GM23338 (cell line): ENCODE results near the gene PFN2. TPM values are rescaled to one million over a fixed set of nuclear protein-coding genes. Genes with fewer than 3 reads are reported as not detected.
A peak's percentile ranks its signal among the peaks of the same experiment; 100 is the strongest.

Experiments used
- ATAC-seq: fragments of 200-7000 bp; cut with Tn5 transposase; 3 replicates; pipeline ENCODE4 v1.9.1; 2020
- DNase-seq: peaks from one replicate; pipeline ENCODE4 v3.0.0-alpha.2; 2015; ENCODE audit warnings: low spot score
- H2AFZ ChIP-seq: fragments of 200-600 bp; sonication (generic); 2 replicates; pipeline ENCODE4 v1.8.0; 2016; ENCODE audit warnings: antibody characterized with exemption, mild to moderate bottlenecking, moderate library complexity
- H3F3A ChIP-seq: fragments of 200-600 bp; sonication (generic); replicated peaks from 2 replicates; pipeline ENCODE4 v1.8.0; 2017; ENCODE audit warnings: antibody characterized with exemption, mixed run types, low read depth
- H3K27ac ChIP-seq: fragments of 200-600 bp; sonication (generic); 2 replicates; pipeline ENCODE4 v1.6.1; 2016; ENCODE audit warnings: low read depth
- H3K27me3 ChIP-seq: fragments of 200-600 bp; sonication (generic); 2 replicates; pipeline ENCODE4 v1.8.0; 2016; ENCODE audit warnings: mild to moderate bottlenecking, mixed run types, moderate library complexity; ENCODE audit not compliant: insufficient read depth
- H3K36me3 ChIP-seq: fragments of 200-600 bp; sonication (generic); 2 replicates; pipeline ENCODE4 v1.8.0; 2016; ENCODE audit warnings: mild to moderate bottlenecking; ENCODE audit not compliant: insufficient read depth
- H3K4me1 ChIP-seq: fragments of 200-600 bp; sonication (generic); 2 replicates; pipeline ENCODE4 v1.8.0; 2016; ENCODE audit warnings: mild to moderate bottlenecking, moderate library complexity; ENCODE audit not compliant: insufficient read depth
- H3K4me2 ChIP-seq: fragments of 200-600 bp; sonication (generic); 2 replicates; pipeline ENCODE4 v1.7.1; 2017; ENCODE audit warnings: mixed run types
- H3K4me3 ChIP-seq: fragments of 200-600 bp; sonication (generic); 2 replicates; pipeline ENCODE4 v1.6.1; 2016; ENCODE audit warnings: mixed run types
- H3K79me2 ChIP-seq: fragments of 200-600 bp; sonication (generic); replicated peaks from 2 replicates; pipeline ENCODE4 v1.8.0; 2017; ENCODE audit warnings: mild to moderate bottlenecking; ENCODE audit not compliant: insufficient read depth
- H3K9me2 ChIP-seq: fragments of 200-600 bp; sonication (generic); 2 replicates; pipeline ENCODE4 v1.8.0; 2017; ENCODE audit not compliant: insufficient read depth
- H4K20me1 ChIP-seq: fragments of 200-600 bp; sonication (generic); replicated peaks from 2 replicates; pipeline ENCODE4 v1.8.0; 2017; ENCODE audit warnings: mild to moderate bottlenecking; ENCODE audit not compliant: insufficient read depth
- H3K27ac Mint-ChIP-seq: 2 replicates; pipeline ENCODE4 v1.8.0; 2020; ENCODE audit warnings: inconsistent platforms, mild to moderate bottlenecking, moderate library complexity, mixed read lengths
- H3K27me3 Mint-ChIP-seq: 3 replicates; pipeline ENCODE4 v1.8.0; 2022; ENCODE audit warnings: low read depth, mild to moderate bottlenecking, moderate library complexity, mixed read lengths, inconsistent platforms; ENCODE audit not compliant: insufficient read depth, poor library complexity
- H3K36me3 Mint-ChIP-seq: 3 replicates; pipeline ENCODE4 v1.8.0; 2021; ENCODE audit warnings: low read depth, mild to moderate bottlenecking, inconsistent platforms, moderate library complexity, mixed read lengths
- H3K4me1 Mint-ChIP-seq: 3 replicates; pipeline ENCODE4 v1.8.0; 2020; ENCODE audit warnings: mild to moderate bottlenecking, inconsistent platforms, mixed read lengths
- H3K4me3 Mint-ChIP-seq: 3 replicates; pipeline ENCODE4 v1.8.0; 2021; ENCODE audit warnings: moderate library complexity, mild to moderate bottlenecking, inconsistent platforms, mixed read lengths
- H3K9me3 Mint-ChIP-seq: 3 replicates; pipeline ENCODE4 v1.8.0; 2020; ENCODE audit warnings: moderate library complexity, mild to moderate bottlenecking, inconsistent platforms, mixed read lengths
- CREB1 ChIP-seq: fragments of 250-450 bp; sonication (Bioruptor Pico); IDR thresholded peaks from 2 replicates; pipeline ENCODE4 v1.5.0; 2020; ENCODE audit warnings: low read depth, mild to moderate bottlenecking, moderate library complexity
- EZH2phosphoT487 ChIP-seq: fragments of 200-600 bp; sonication (generic); IDR thresholded peaks from one replicate; pipeline ENCODE4 v1.8.1; 2018; ENCODE audit warnings: antibody characterized with exemption; ENCODE audit not compliant: unreplicated experiment
- JUNB ChIP-seq: IDR thresholded peaks from one replicate; pipeline ENCODE4 v1.6.1; 2016; ENCODE audit warnings: antibody characterized with exemption; ENCODE audit not compliant: unreplicated experiment
- NANOG ChIP-seq: IDR thresholded peaks from 2 replicates; pipeline ENCODE4 v1.6.1; 2016; ENCODE audit warnings: antibody characterized with exemption, borderline replicate concordance
- POLR2AphosphoS5 ChIP-seq: IDR thresholded peaks from 2 replicates; pipeline ENCODE4 v1.6.1; 2016; ENCODE audit warnings: antibody characterized with exemption, low read depth
- STAT1 ChIP-seq: IDR thresholded peaks from one replicate; pipeline ENCODE4 v1.6.1; 2016; ENCODE audit warnings: antibody characterized with exemption; ENCODE audit not compliant: unreplicated experiment
- ZNF114 ChIP-seq: fragments of 250-450 bp; sonication (Bioruptor Pico); IDR thresholded peaks from 2 replicates; pipeline ENCODE4 v1.5.0; 2020; ENCODE audit warnings: mild to moderate bottlenecking, moderate library complexity
- ZNF331 ChIP-seq: fragments of 250-450 bp; sonication (Bioruptor Pico); IDR thresholded peaks from 2 replicates; pipeline ENCODE4 v1.5.0; 2020; ENCODE audit warnings: low read depth, mild to moderate bottlenecking, moderate library complexity
- polyA plus RNA-seq: library from polyadenylated mRNA; unstranded; fragments of >200 nt; fragmentation: Nextera tagmentation; extraction: Ambion mirVana; gene quantifications from 2 replicates; pipeline ENCODE4 v1.2.1, GENCODE V29; 2016
- total RNA-seq: library from RNA; depleted of rRNA; stranded (reverse); fragments of >200 nt; shearing (Covaris generic); gene quantifications from 2 replicates; pipeline ENCODE4 v1.2.3, GENCODE V29; 2014
- TF ChIP-seq, protein P1 (sequence below), 2 experiments: fragments of 200-600 bp in 1 of 2; sonication (generic) in 1 of 2; conservative IDR thresholded peaks; 2 replicates each; pipeline versions ENCODE4 v1.5.1 to v1.6.1; 2016 to 2017; ENCODE audit warnings: antibody characterized with exemption in 2 of 2, low read depth in 2 of 2, mild to moderate bottlenecking in 2 of 2, moderate library complexity in 1 of 2
- TF ChIP-seq, protein P2 (sequence below): IDR thresholded peaks from one replicate; pipeline ENCODE4 v1.6.1; 2018; ENCODE audit warnings: antibody characterized with exemption; ENCODE audit not compliant: unreplicated experiment

Gene PFN2
- total and polyA plus RNA-seq, 2 experiments from 2014 or later: 183 to 212 TPM

DNA sequence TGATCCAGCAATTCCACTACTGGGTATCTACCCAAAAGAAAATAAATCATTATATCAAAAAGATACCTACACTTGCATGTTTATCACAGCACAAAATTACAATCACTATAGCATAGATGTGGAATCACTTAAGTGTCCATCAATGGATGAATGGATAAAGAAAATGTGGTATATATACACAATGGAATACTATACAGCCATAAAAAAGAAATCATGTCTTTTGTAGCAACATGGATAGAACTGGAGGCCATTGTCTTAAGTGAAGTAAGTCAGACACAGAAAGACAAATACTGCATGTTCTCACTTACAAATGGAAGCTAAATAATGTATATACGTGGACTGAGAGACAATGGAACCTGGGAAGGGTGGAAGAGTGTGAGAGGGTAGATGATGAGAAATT lies 28.3 kb upstream of the PFN2 start:
- Histone ChIP-seq H3K79me2 (no peaks in the 10 kb centered on the region), H3K27me3 (no peaks in the 10 kb centered on the region), H2AFZ (no peak overlapping the region), H3K27ac (no peak overlapping the region), H3K4me2 (no peak overlapping the region), H4K20me1 (no peaks in the 10 kb centered on the region), H3K36me3 (0 out of 2 replicates have a peak, but pooled peaks cover 7% of the 10 kb centered on the region), H3K4me3 (no peak overlapping the region), H3F3A (no peaks in the 10 kb centered on the region), H3K4me1 (no peaks in the 10 kb centered on the region), H3K9me2 (no peaks in the 10 kb centered on the region)
- TF ChIP-seq, protein P1, sequence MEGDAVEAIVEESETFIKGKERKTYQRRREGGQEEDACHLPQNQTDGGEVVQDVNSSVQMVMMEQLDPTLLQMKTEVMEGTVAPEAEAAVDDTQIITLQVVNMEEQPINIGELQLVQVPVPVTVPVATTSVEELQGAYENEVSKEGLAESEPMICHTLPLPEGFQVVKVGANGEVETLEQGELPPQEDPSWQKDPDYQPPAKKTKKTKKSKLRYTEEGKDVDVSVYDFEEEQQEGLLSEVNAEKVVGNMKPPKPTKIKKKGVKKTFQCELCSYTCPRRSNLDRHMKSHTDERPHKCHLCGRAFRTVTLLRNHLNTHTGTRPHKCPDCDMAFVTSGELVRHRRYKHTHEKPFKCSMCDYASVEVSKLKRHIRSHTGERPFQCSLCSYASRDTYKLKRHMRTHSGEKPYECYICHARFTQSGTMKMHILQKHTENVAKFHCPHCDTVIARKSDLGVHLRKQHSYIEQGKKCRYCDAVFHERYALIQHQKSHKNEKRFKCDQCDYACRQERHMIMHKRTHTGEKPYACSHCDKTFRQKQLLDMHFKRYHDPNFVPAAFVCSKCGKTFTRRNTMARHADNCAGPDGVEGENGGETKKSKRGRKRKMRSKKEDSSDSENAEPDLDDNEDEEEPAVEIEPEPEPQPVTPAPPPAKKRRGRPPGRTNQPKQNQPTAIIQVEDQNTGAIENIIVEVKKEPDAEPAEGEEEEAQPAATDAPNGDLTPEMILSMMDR (conservative IDR thresholded peaks at IDR 0.05; ENCODE audit: low read depth in 2 of 2): no peak
- Mint-ChIP-seq H3K4me3 (no peak overlapping the region), H3K9me3 (peaks cover 13% of the 10 kb centered on the region), H3K4me1 (no peaks in the 10 kb centered on the region), H3K27ac (no peak overlapping the region), H3K36me3 (peaks cover 9% of the 10 kb centered on the region), H3K27me3 (peaks cover 4% of the 10 kb centered on the region)
- no peak for DNase-seq
- no peak for ATAC-seq

DNA sequence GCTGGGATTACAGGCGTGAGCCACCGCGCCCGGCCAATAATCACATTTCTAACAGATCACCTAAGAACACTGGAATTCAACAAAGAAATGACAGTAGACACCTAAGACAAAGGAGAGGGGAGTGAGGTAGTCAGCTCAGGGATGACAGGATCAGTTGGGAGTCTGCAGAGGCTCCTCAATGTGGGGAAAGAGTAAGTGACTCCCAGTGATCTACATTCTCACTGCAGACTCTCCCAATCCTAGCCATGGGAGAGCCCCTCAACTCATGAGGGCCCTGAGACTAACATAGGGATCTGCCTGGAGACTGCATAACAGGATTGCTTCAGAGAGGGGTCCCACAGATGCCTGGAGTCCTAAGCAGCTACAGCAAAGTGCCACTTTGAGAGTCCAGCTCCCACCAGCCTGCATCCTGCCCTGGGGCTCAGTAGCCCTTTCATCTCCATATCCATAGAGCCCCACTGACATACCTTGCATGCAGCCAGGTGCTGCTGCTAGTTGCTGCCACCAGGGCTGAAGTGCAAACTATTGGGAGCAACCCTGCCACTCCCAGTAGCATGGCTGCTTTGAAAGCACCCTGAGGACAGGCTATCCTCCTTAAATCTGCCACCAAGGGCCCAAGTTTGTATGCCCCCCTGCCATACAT lies 21.8 kb upstream of the PFN2 start:
- DNase-seq: peak; percentile 71
- Histone ChIP-seq H2AFZ (no peak overlapping the region), H3K27me3 (no peaks in the 10 kb centered on the region), H3K4me1 (peaks cover 25% of the 10 kb centered on the region), H3F3A (no peaks in the 10 kb centered on the region), H3K36me3 (0 out of 2 replicates have a peak, but pooled peaks cover 7% of the 10 kb centered on the region), H3K9me2 (no peaks in the 10 kb centered on the region), H3K4me2 (no peak overlapping the region), H4K20me1 (no peaks in the 10 kb centered on the region), H3K79me2 (no peaks in the 10 kb centered on the region), H3K4me3 (no peak overlapping the region), H3K27ac (no peak overlapping the region)
- Mint-ChIP-seq H3K9me3 (peaks cover 21% of the 10 kb centered on the region), H3K27ac (no peak overlapping the region; the same call in 1 of the 2 replicates), H3K36me3 (peaks cover 17% of the 10 kb centered on the region), H3K27me3 (peaks cover 4% of the 10 kb centered on the region), H3K4me1 (peaks cover 32% of the 10 kb centered on the region), H3K4me3 (no peak overlapping the region)
- peak; percentile 99 for ATAC-seq
- TF ChIP-seq, protein P1 (conservative IDR thresholded peaks at IDR 0.05; ENCODE audit: low read depth in 2 of 2): peak in 1 of 2 experiments; percentile 29; a peak in 3 of 4 replicates
- no peak for TF ChIP-seq JUNB

DNA sequence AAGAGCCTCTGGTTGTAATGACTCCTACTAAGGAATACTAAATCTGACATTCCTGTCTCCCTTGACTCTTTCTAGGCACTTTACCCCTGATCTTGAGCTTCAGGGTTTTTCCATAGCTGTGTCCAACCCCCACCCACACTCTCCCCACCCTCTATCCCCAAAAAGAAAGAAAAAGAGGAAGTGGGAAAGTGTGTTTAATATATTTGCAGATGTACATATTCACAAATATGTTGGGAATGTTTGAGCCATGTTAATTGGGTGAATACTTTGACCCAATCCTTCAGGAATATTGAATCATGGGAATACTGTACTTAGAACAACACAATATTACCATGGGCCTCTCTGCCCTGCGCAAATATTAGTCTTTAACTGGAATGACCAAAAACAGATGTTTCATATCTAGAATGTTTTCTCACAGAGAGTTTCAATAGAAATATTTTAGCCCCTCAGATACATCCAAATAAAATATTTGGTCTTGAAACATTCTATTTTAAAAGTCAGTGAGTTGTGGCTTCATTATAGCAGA lies 19.8 kb upstream of the PFN2 start:
- Mint-ChIP-seq H3K27me3 (no peaks in the 10 kb centered on the region), H3K9me3 (peaks cover 21% of the 10 kb centered on the region), H3K27ac (no peak overlapping the region), H3K4me1 (peaks cover 32% of the 10 kb centered on the region), H3K4me3 (no peak overlapping the region), H3K36me3 (peaks cover 17% of the 10 kb centered on the region)
- 0 out of 2 replicates have a peak overlapping the region, but pooled peaks have one; percentile 9 for H2AFZ ChIP-seq
- no peaks in the 10 kb centered on the region for H4K20me1 ChIP-seq
- H3K4me1 ChIP-seq: peaks cover 25% of the 10 kb centered on the region
- H3K27ac ChIP-seq: no peak overlapping the region
- no peaks in the 10 kb centered on the region for H3K27me3 ChIP-seq
- DNase-seq: no peak
- H3K9me2 ChIP-seq: no peaks in the 10 kb centered on the region
- H3K79me2 ChIP-seq: no peaks in the 10 kb centered on the region
- ATAC-seq: no peak
- H3K4me3 ChIP-seq: no peak overlapping the region
- H3K36me3 ChIP-seq: 0 out of 2 replicates have a peak, but pooled peaks cover 7% of the 10 kb centered on the region
- no peak overlapping the region for H3K4me2 ChIP-seq
- no peaks in the 10 kb centered on the region for H3F3A ChIP-seq
- TF ChIP-seq POLR2AphosphoS5: no peak
- TF ChIP-seq STAT1: no peak
- TF ChIP-seq CREB1 (CRISPR knock-in tag): no peak
- TF ChIP-seq NANOG: no peak
- no peak for TF ChIP-seq EZH2phosphoT487
- no peak for TF ChIP-seq ZNF114 (CRISPR knock-in tag)
- no peak for TF ChIP-seq ZNF331 (CRISPR knock-in tag)
- TF ChIP-seq, protein P2, sequence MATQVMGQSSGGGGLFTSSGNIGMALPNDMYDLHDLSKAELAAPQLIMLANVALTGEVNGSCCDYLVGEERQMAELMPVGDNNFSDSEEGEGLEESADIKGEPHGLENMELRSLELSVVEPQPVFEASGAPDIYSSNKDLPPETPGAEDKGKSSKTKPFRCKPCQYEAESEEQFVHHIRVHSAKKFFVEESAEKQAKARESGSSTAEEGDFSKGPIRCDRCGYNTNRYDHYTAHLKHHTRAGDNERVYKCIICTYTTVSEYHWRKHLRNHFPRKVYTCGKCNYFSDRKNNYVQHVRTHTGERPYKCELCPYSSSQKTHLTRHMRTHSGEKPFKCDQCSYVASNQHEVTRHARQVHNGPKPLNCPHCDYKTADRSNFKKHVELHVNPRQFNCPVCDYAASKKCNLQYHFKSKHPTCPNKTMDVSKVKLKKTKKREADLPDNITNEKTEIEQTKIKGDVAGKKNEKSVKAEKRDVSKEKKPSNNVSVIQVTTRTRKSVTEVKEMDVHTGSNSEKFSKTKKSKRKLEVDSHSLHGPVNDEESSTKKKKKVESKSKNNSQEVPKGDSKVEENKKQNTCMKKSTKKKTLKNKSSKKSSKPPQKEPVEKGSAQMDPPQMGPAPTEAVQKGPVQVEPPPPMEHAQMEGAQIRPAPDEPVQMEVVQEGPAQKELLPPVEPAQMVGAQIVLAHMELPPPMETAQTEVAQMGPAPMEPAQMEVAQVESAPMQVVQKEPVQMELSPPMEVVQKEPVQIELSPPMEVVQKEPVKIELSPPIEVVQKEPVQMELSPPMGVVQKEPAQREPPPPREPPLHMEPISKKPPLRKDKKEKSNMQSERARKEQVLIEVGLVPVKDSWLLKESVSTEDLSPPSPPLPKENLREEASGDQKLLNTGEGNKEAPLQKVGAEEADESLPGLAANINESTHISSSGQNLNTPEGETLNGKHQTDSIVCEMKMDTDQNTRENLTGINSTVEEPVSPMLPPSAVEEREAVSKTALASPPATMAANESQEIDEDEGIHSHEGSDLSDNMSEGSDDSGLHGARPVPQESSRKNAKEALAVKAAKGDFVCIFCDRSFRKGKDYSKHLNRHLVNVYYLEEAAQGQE: no peak
